Testis (tissue), 3 donors: ENCODE data around the gene CDK5RAP2. TPM values are rescaled to one million over a fixed set of nuclear protein-coding genes. Genes with fewer than 3 reads are reported as not detected.

ENCODE experiments used
- DNase-seq: peaks from one replicate; pipeline ENCODE4 v3.0.0-alpha.2; 2019
- H3K27ac ChIP-seq, 2 donors: fragments of 200-600 bp; sonication (generic); one replicate each; pipeline ENCODE4 v1.5.1; 2019
- H3K27me3 ChIP-seq: fragments of 200-600 bp; sonication (generic); one replicate; pipeline ENCODE4 v1.5.1; 2019
- H3K36me3 ChIP-seq: fragments of 200-600 bp; sonication (generic); one replicate; pipeline ENCODE4 v1.5.1; 2017; ENCODE audit warnings: low read depth; ENCODE audit errors: missing control alignments
- H3K4me1 ChIP-seq: fragments of 200-600 bp; sonication (generic); one replicate; pipeline ENCODE4 v1.5.1; 2019
- H3K4me3 ChIP-seq, 2 donors: fragments of 200-600 bp; sonication (generic); one replicate each; pipeline ENCODE4 v1.5.1; 2017 to 2019
- H3K9me3 ChIP-seq: fragments of 200-600 bp; sonication (generic); one replicate; pipeline ENCODE4 v1.5.1; 2017
- POLR2A ChIP-seq: fragments of 450-650 bp; IDR thresholded peaks from one replicate; pipeline ENCODE4 v1.6.1; 2017; ENCODE audit warnings: antibody characterized with exemption, mild to moderate bottlenecking, moderate library complexity
- WGBS, 2 donors: methylation state at CpG; one replicate each; pipeline ENCODE4 v1.1.5; 2018; 5-methylcytosine and 5-hydroxymethylcytosine counted together
- intact Hi-C: fragments of 100-400 bp; cut with DNase I; formaldehyde crosslinking; loops from one replicate; pipeline ENCODE4 v1.15.1; 2023; ENCODE audit warnings: low total_unique reads
- polyA plus RNA-seq: library from polyadenylated mRNA; stranded (reverse); fragments of 350-450 nt; fragmentation: Illumina TruSeq; extraction: RNeasy Lipid Tissue Mini Kit (QIAGEN cat#74804); gene quantifications from one replicate; pipeline ENCODE4 v1.2.3, GENCODE V29; 2014; ENCODE audit warnings: low read depth, low replicate concordance; ENCODE audit not compliant: insufficient read depth
- total RNA-seq, 2 donors: library from RNA; depleted of rRNA; stranded (reverse); fragments of >200 nt; gene quantifications; one replicate each; pipeline ENCODE4 v1.2.3, GENCODE V29; 2016
- TF ChIP-seq, protein P1 (sequence below), 3 experiments: fragments of 450-650 bp in 2 of 3; fragments of 200-600 bp in 1 of 3; sonication (generic) in 1 of 3; IDR thresholded peaks; one replicate each; pipeline ENCODE4 v1.5.1; 2016 to 2019; ENCODE audit warnings: antibody characterized with exemption in 3 of 3, mild to moderate bottlenecking in 2 of 3, moderate library complexity in 1 of 3

Gene CDK5RAP2
- total and polyA plus RNA-seq, 3 donors from 2014 or later = 64.9 to 80.5 (median 76.1) TPM

GRCh38 chr9:120360510-120360909 is 219.5 kb downstream of the CDK5RAP2 start:
- intact Hi-C loops = no loop called here
- no peak overlapping the region for H3K27ac ChIP-seq
- no peak for TF ChIP-seq POLR2A
- TF ChIP-seq, protein P1, sequence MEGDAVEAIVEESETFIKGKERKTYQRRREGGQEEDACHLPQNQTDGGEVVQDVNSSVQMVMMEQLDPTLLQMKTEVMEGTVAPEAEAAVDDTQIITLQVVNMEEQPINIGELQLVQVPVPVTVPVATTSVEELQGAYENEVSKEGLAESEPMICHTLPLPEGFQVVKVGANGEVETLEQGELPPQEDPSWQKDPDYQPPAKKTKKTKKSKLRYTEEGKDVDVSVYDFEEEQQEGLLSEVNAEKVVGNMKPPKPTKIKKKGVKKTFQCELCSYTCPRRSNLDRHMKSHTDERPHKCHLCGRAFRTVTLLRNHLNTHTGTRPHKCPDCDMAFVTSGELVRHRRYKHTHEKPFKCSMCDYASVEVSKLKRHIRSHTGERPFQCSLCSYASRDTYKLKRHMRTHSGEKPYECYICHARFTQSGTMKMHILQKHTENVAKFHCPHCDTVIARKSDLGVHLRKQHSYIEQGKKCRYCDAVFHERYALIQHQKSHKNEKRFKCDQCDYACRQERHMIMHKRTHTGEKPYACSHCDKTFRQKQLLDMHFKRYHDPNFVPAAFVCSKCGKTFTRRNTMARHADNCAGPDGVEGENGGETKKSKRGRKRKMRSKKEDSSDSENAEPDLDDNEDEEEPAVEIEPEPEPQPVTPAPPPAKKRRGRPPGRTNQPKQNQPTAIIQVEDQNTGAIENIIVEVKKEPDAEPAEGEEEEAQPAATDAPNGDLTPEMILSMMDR (IDR thresholded peaks at IDR 0.05) = no peak
- no peaks in the 10 kb centered on the region for H3K4me1 ChIP-seq
- H3K27me3 ChIP-seq = no peaks in the 10 kb centered on the region
- H3K4me3 ChIP-seq = no peak overlapping the region
- no peaks in the 10 kb centered on the region for H3K9me3 ChIP-seq
- H3K36me3 ChIP-seq = no peaks in the 10 kb centered on the region
- WGBS, 2 donors = 95 to 96% methylated on average over 4 of the region's 4 CpGs
- no peak for DNase-seq

DNA sequence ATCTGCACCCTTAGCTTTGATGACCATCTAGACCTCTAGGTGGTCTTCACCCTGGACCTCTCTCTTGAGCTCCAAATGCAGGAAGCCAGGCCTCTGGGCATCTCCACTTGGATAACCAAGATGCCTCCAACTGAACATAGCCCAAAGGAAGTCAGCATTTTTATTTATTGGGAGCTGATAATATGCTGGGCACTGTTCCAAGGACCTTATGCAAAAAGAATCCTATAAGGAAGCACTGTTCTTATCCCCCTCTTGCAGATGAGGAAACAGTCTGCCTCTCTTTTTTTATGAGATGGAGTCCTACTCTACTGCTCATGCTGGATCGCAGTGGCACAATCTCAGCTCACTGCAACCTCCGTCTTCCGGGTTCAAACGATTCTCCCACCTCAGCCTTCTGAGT is 219.9 kb downstream of the CDK5RAP2 start:
- Histone ChIP-seq H3K36me3 (no peaks in the 10 kb centered on the region), H3K4me1 (no peaks in the 10 kb centered on the region), H3K4me3 (no peak overlapping the region), H3K27ac (no peak overlapping the region), H3K27me3 (no peaks in the 10 kb centered on the region), H3K9me3 (no peaks in the 10 kb centered on the region)
- TF ChIP-seq POLR2A = no peak
- TF ChIP-seq, protein P1 (IDR thresholded peaks at IDR 0.05) = no peak
- 90 to 91% methylated on average over 4 of the region's 4 CpGs for WGBS, 2 donors
- intact Hi-C loops = no loop called here
- no peak for DNase-seq

DNA sequence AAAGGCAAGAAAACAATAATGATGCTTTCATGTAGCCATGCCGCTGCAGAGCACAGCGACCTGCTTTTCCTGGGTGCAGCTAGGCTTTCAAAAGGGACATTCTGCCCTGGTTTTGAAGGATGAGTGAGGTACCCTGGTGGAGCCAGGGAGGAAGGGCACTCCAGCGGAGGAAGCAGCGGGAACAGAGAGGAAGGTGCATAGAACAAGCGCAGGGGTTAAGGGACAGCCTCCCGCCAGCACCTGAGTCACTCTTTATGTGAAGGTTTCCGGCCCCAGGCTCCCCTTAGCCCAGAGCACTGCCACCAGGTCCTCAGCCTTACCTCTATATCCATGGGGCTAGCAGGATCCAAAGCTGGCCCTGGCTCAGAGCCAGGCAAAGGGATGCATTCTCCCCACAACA is 221.1 kb downstream of the CDK5RAP2 start:
- DNase-seq = no peak
- Histone ChIP-seq H3K27me3 (no peaks in the 10 kb centered on the region), H3K4me3 (no peak overlapping the region), H3K9me3 (no peaks in the 10 kb centered on the region), H3K27ac (no peak overlapping the region), H3K4me1 (no peaks in the 10 kb centered on the region), H3K36me3 (no peaks in the 10 kb centered on the region)
- intact Hi-C loops = no loop called here
- WGBS, 2 donors = 93 to 95% methylated on average over 7 of the region's 7 CpGs
- TF ChIP-seq POLR2A = no peak
- TF ChIP-seq, protein P1 (IDR thresholded peaks at IDR 0.05) = no peak

GRCh38 chr9:120353506-120353905 is 226.5 kb downstream of the CDK5RAP2 start:
- H3K4me3 ChIP-seq = no peak overlapping the region
- H3K4me1 ChIP-seq = no peaks in the 10 kb centered on the region
- TF ChIP-seq, protein P1 (IDR thresholded peaks at IDR 0.05) = no peak
- TF ChIP-seq POLR2A = no peak
- DNase-seq = no peak
- H3K27me3 ChIP-seq = no peaks in the 10 kb centered on the region
- no peaks in the 10 kb centered on the region for H3K9me3 ChIP-seq
- H3K36me3 ChIP-seq = no peaks in the 10 kb centered on the region
- intact Hi-C loops = no loop called here
- H3K27ac ChIP-seq = no peak overlapping the region
- WGBS, 2 donors = 76 to 82% methylated on average over 5 of the region's 5 CpGs

DNA sequence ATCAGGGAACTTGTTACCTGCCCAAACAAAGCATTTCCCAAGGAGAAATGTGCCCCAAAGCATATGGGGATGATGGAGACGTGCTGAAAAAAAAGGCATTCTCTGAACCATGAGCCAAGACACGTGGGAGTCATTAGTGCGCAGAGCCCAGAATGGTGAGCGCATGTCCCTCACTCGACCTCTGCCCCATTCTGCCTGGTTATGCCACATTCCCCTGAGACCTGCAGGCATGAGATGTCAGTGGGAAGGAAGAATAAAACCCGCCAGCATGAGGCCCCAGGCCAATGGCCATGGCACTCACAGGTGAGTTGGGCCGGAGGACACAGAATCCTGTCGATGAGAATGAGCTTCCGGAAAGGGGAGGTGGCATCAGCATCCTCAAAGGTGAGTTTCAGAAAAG is 228.9 kb downstream of the CDK5RAP2 start:
- Histone ChIP-seq H3K4me1 (no peaks in the 10 kb centered on the region), H3K27ac (no peak overlapping the region), H3K27me3 (no peaks in the 10 kb centered on the region), H3K4me3 (no peak overlapping the region), H3K9me3 (no peaks in the 10 kb centered on the region), H3K36me3 (no peaks in the 10 kb centered on the region)
- no peak for DNase-seq
- no peak for TF ChIP-seq POLR2A
- intact Hi-C loops = no loop called here
- 87 to 88% methylated on average over 9 of the region's 9 CpGs for WGBS, 2 donors
